HEK293T (cell line): ENCODE results near the gene SLC13A5.

Source experiments
- CTCF ChIA-PET: fragments of 350-600 bp; formaldehyde crosslinking; extraction: SDS; loops from one replicate; lab custom pipeline; 2021; ENCODE audit warnings: antibody characterized with exemption, inconsistent platforms; lab: Yijun Ruan, JAX
- POLR2A ChIA-PET: fragments of 350-600 bp; formaldehyde crosslinking; extraction: SDS; loops from one replicate; lab custom pipeline; 2020; ENCODE audit warnings: antibody characterized with exemption, inconsistent platforms; lab: Yijun Ruan, JAX
- DNase-seq: peaks from one replicate; pipeline ENCODE4 v3.0.0; 2012; ENCODE audit warnings: mixed read lengths; ENCODE audit errors: extremely low spot score
- ARNT ChIP-seq: fragments of 450-650 bp; IDR thresholded peaks from 2 replicates; pipeline ENCODE4 v1.6.1; 2017; ENCODE audit warnings: mild to moderate bottlenecking
- BHLHE40 ChIP-seq: fragments of 450-650 bp; IDR thresholded peaks from 2 replicates; pipeline ENCODE4 v1.6.1; 2016; ENCODE audit warnings: mild to moderate bottlenecking, moderate library complexity, borderline replicate concordance
- CTBP1 ChIP-seq: fragments of 450-650 bp; IDR thresholded peaks from 2 replicates; pipeline ENCODE4 v1.6.1; 2016; ENCODE audit warnings: borderline replicate concordance
- ELF4 ChIP-seq: fragments of 450-650 bp; IDR thresholded peaks from 2 replicates; pipeline ENCODE4 v1.6.1; 2017; ENCODE audit warnings: antibody characterized with exemption
- FOXA1 ChIP-seq: fragments of 450-650 bp; IDR thresholded peaks from 2 replicates; pipeline ENCODE4 v1.6.1; 2016; ENCODE audit warnings: mild to moderate bottlenecking
- FOXK2 ChIP-seq: fragments of 450-650 bp; IDR thresholded peaks from 2 replicates; pipeline ENCODE4 v1.6.1; 2016; ENCODE audit warnings: mild to moderate bottlenecking
- FOXM1 ChIP-seq: fragments of 450-650 bp; IDR thresholded peaks from 2 replicates; pipeline ENCODE4 v1.6.1; 2017; ENCODE audit warnings: mild to moderate bottlenecking, borderline replicate concordance
- HDGF ChIP-seq: fragments of 450-650 bp; IDR thresholded peaks from 2 replicates; pipeline ENCODE4 v1.6.1; 2017; ENCODE audit warnings: antibody characterized with exemption, borderline replicate concordance
- L3MBTL2 ChIP-seq: fragments of 450-650 bp; conservative IDR thresholded peaks from 2 replicates; pipeline ENCODE4 v1.6.1; 2016; ENCODE audit warnings: mild to moderate bottlenecking
- LEF1 ChIP-seq: fragments of 450-650 bp; IDR thresholded peaks from 2 replicates; pipeline ENCODE4 v1.6.1; 2017; ENCODE audit warnings: mild to moderate bottlenecking, borderline replicate concordance
- NFRKB ChIP-seq: fragments of 450-650 bp; IDR thresholded peaks from 2 replicates; pipeline ENCODE4 v1.6.1; 2016; ENCODE audit warnings: mild to moderate bottlenecking, moderate library complexity
- PKNOX1 ChIP-seq: fragments of 450-650 bp; IDR thresholded peaks from 2 replicates; pipeline ENCODE4 v1.6.1; 2016
- SP1 ChIP-seq: fragments of 450-650 bp; IDR thresholded peaks from 2 replicates; pipeline ENCODE4 v1.6.1; 2017
- SUZ12 ChIP-seq: fragments of 450-650 bp; IDR thresholded peaks from 2 replicates; pipeline ENCODE4 v1.6.1; 2016; ENCODE audit warnings: mild to moderate bottlenecking
- TARDBP ChIP-seq: fragments of 450-650 bp; IDR thresholded peaks from 2 replicates; pipeline ENCODE4 v1.6.1; 2016
- ZNF384 ChIP-seq: fragments of 450-650 bp; IDR thresholded peaks from 2 replicates; pipeline ENCODE4 v1.6.1; 2016

SLC13A5 gene

GRCh38 chr17:6703751-6704150 is 9.4 kb downstream of the SLC13A5 start:
- TF ChIP-seq FOXM1, result no peak
- TF ChIP-seq ELF4, result no peak
- TF ChIP-seq SUZ12, result no peak
- no peak for TF ChIP-seq FOXA1
- TF ChIP-seq L3MBTL2, result no peak
- TF ChIP-seq CTBP1, result no peak
- no peak for TF ChIP-seq PKNOX1
- no peak for TF ChIP-seq FOXK2
- TF ChIP-seq SP1, result no peak
- no peak for TF ChIP-seq LEF1
- no peak for TF ChIP-seq ZNF384
- CTCF ChIA-PET, result no interaction called here
- no peak for DNase-seq
- POLR2A ChIA-PET, result no interaction called here

DNA sequence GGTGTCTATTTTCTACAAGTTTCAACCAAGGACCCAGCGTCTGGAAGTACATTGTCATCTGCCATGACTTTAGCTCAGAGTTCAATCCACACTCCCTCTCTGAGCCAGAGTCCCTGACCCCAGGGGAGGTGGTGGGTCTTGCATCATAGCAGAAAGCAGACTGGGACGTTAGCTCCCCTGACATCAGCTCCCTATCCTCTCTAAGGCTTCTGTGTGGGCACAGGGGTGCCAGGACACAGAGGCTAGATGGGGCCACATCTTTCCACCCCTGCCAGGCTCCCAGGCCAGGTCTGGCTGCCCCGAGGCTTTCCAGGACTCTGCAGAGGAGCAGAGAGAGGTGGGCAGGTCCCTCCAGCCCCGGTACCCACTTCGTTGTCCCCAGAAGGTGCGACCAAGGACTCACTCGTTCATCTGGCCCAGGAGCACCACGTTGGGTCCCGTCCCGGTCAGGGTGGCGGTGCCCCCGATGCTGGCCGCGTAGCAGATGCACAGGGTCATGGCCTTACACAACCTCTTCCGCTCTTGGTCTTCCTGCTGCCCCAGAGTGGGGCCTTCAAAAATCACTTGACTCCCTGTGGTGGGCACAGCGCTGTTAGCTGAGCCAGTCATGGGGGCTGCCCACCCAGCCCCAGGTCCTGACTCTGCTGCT is 10.5 kb downstream of the SLC13A5 start:
- TF ChIP-seq NFRKB (no peak), TARDBP (no peak), PKNOX1 (no peak), CTBP1 (no peak), HDGF (no peak), BHLHE40 (no peak), FOXK2 (no peak), L3MBTL2 (no peak), LEF1 (no peak), ELF4 (no peak), ZNF384 (no peak), SUZ12 (no peak), ARNT (no peak), FOXA1 (no peak), FOXM1 (no peak)
- ChIA-PET POLR2A (no interaction called here), CTCF (no interaction called here)
- DNase-seq, result no peak

- peak; percentile 86 for DNase-seq
- TF ChIP-seq ZNF384, result no peak
- ChIA-PET POLR2A (no interaction called here), CTCF (interaction anchor here (0.6 to 1.4 kb wide), 6 partner anchors 9 to 85 kb away, joined by 3 to 5 read pairs (median 4); no protein-coding TSS in a partner anchor)
Observed at GRCh38 chr17:6701719-6702118, 11.4 kb downstream of the SLC13A5 start.

GRCh38 chr17:6700948-6701307 is 12.2 kb downstream of the SLC13A5 start:
- TF ChIP-seq SUZ12 (no peak), L3MBTL2 (no peak), FOXA1 (no peak), TARDBP (no peak), FOXK2 (no peak), BHLHE40 (no peak), ARNT (no peak), NFRKB (no peak), LEF1 (no peak), ELF4 (no peak), CTBP1 (no peak), ZNF384 (no peak), PKNOX1 (no peak), SP1 (no peak), HDGF (no peak), FOXM1 (no peak)
- no peak for DNase-seq
- CTCF ChIA-PET, result interaction anchor here (1.4 kb wide), 1 partner anchor 8 kb away, joined by 3 read pairs; no protein-coding TSS in a partner anchor
- POLR2A ChIA-PET, result no interaction called here

DNA sequence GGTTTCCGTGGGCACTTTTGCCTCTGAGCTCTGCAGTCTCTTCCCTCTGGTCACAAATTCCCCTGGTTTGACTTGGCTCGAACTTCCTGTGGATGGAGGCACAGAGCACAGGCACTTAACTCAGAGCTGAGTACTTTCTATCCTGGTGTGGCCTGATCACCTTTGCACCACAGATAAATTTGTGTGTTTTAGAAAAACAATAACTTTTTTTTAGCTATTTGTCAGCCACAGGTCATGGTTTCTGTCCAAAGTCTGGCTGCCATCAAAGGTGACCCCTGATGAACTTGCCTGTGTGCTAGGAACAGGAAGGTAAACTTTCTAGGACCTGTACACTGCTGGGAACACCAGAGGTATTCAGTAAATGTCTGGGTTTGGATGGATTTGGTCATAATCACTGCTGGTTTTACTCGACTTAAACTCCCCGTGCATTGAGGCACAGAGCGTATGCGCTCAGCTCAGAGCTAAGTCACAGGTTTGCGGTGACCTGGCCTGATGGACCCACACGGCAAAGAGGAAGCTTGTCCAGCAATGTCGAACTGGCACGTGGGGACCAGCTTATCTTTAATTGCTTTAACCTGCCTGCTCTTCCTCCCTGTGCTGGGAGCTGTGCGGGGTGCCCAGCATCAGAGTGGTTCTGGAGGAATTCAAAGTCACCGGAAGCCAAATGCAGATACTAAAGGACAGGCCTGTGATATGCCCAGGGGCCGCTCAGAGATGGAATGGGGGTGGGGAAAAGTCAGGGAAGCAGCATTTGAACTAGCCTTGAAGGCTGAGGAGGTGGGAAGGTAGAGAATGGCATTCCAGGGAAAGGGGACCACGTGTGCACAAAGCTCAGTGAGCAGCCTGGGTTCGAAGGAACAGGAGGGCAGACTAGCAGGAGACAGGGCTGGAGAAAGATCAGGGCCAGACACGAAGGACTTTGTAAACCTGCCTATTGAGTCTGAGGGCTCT is 12.9 kb downstream of the SLC13A5 start:
- ChIA-PET CTCF (no interaction called here), POLR2A (no interaction called here)
- DNase-seq, result no peak
- no peak for TF ChIP-seq SUZ12
- no peak for TF ChIP-seq PKNOX1
- no peak for TF ChIP-seq LEF1
- TF ChIP-seq L3MBTL2, result no peak
- no peak for TF ChIP-seq HDGF

- POLR2A ChIA-PET, result no interaction called here
Observed at GRCh38 chr17:6698004-6698403, 15.2 kb downstream of the SLC13A5 start.

More at GRCh38 chr17:6698004-6698403, 15.2 kb downstream of the SLC13A5 start:
- CTCF ChIA-PET, result no interaction called here
- no peak for DNase-seq
- TF ChIP-seq L3MBTL2 (no peak), PKNOX1 (no peak), SP1 (no peak), ARNT (no peak), FOXM1 (no peak), NFRKB (no peak)
